ENCODE results near the gene PET117. TPM values are rescaled to one million over a fixed set of nuclear protein-coding genes. Genes with fewer than 3 reads are reported as not detected.
"Not testable (repeated sequence)": the region's sequence is repeated elsewhere in the genome, so short reads cannot be mapped to it uniquely, and the experiment has no call there.

The PET117 gene
- polyA plus RNA-seq, 1 donor = 9.7 TPM

- no peak for DNase-seq (ENCODE audit: low read depth)
Measured at GRCh38 chr20:18156045-18156444, 18.4 kb downstream of the PET117 start.

- no peak for DNase-seq (ENCODE audit: low read depth)
Measured at GRCh38 chr20:18164356-18164755, 26.7 kb downstream of the PET117 start.

GRCh38 chr20:18165553-18165952 is 27.9 kb downstream of the PET117 start:
- DNase-seq (ENCODE audit: low read depth) = no peak

- DNase-seq (ENCODE audit: low read depth) = no peak
Measured at GRCh38 chr20:18166241-18166881, 28.7 kb downstream of the PET117 start.

GRCh38 chr20:18166950-18167349 is 29.3 kb downstream of the PET117 start:
- DNase-seq (ENCODE audit: low read depth) = no peak

GRCh38 chr20:18172379-18172778 is 34.7 kb downstream of the PET117 start:
- no peak for DNase-seq (ENCODE audit: low read depth)

- no peak for DNase-seq (ENCODE audit: low read depth)
Measured at GRCh38 chr20:18174906-18175683, 37.4 kb downstream of the PET117 start.

- no peak for DNase-seq (ENCODE audit: low read depth)
Measured at GRCh38 chr20:18176318-18176785, 38.7 kb downstream of the PET117 start.

- DNase-seq (ENCODE audit: low read depth) = not testable (repeated sequence)
Measured at GRCh38 chr20:18180366-18180765, 42.7 kb downstream of the PET117 start.

- no peak for DNase-seq (ENCODE audit: low read depth)
Measured at GRCh38 chr20:18180815-18181214, 43.2 kb downstream of the PET117 start.

- no peak for DNase-seq (ENCODE audit: low read depth)
Measured at GRCh38 chr20:18187020-18187419, 49.4 kb downstream of the PET117 start.

GRCh38 chr20:18188434-18188833 is 50.8 kb downstream of the PET117 start:
- no peak for DNase-seq (ENCODE audit: low read depth)

GRCh38 chr20:18190338-18191233 is 52.9 kb downstream of the PET117 start:
- DNase-seq (ENCODE audit: low read depth) = no peak

GRCh38 chr20:18191306-18191705 is 53.6 kb downstream of the PET117 start:
- DNase-seq (ENCODE audit: low read depth) = no peak

Other genes with a start within 250 kb of the PET117 start
- 98.6 TPM for gene SNX5, start 169.1 kb upstream of the PET117 start, polyA plus RNA-seq (ENCODE audit: insufficient read length)
- 16.5 TPM for gene MGME1, start 168.8 kb upstream of the PET117 start, polyA plus RNA-seq (ENCODE audit: insufficient read length)
- not detected for gene OVOL2, start 79.9 kb upstream of the PET117 start, polyA plus RNA-seq (ENCODE audit: insufficient read length)
- gene KAT14, start within 50 bp of the PET117 start, polyA plus RNA-seq (ENCODE audit: insufficient read length) = 20.8 TPM
- 15.9 TPM for gene ZNF133, start 150.7 kb downstream of the PET117 start, polyA plus RNA-seq (ENCODE audit: insufficient read length)

All from forelimb muscle (tissue), 1 donor.